Urinary bladder (tissue), 4 donors: ENCODE measurements around the gene UNC13B. TPM values are rescaled to one million over a fixed set of nuclear protein-coding genes. Genes with fewer than 3 reads are reported as not detected.
A peak's percentile ranks its signal among the peaks of the same experiment; 100 is the strongest.
"Not testable (repeated sequence)": the region's sequence is repeated elsewhere in the genome, so short reads cannot be mapped to it uniquely, and the experiment has no call there.

Experiments used
- DNase-seq: peaks from one replicate; pipeline ENCODE4 v3.0.0-alpha.2; 2015; ENCODE audit errors: extremely low spot score
- H3K27ac ChIP-seq: one replicate; pipeline ENCODE4 v1.5.1; 2013; ENCODE audit warnings: low read depth, mild to moderate bottlenecking, moderate library complexity
- H3K36me3 ChIP-seq: one replicate; pipeline ENCODE4 v1.6.1; 2013; ENCODE audit warnings: mild to moderate bottlenecking, moderate library complexity; ENCODE audit not compliant: insufficient read depth
- H3K4me1 ChIP-seq: one replicate; pipeline ENCODE4 v1.6.1; 2013; ENCODE audit warnings: mild to moderate bottlenecking, moderate library complexity; ENCODE audit not compliant: insufficient read depth
- H3K4me3 ChIP-seq: one replicate; pipeline ENCODE4 v1.5.1; 2013; ENCODE audit warnings: low read depth, low read length
- WGBS: extraction: QIAGEN DNeasy Blood & Tissue Kit; methylation state at CpG from one replicate; pipeline ENCODE4 v1.1.7; 2013; 5-methylcytosine and 5-hydroxymethylcytosine counted together
- polyA plus RNA-seq: library from polyadenylated mRNA; stranded (reverse); fragments of 200-250 nt; gene quantifications from one replicate; pipeline ENCODE4 v1.2.3, GENCODE V29; 2013
- total RNA-seq: library from RNA; depleted of rRNA; stranded (reverse); fragments of >200 nt; gene quantifications from one replicate; pipeline ENCODE4 v1.2.3, GENCODE V29; 2014
- donor health status: healthy with polysubstance abuse.
- donor health status: healthy.

UNC13B gene
- total and polyA plus RNA-seq, 2 donors: 11.3 to 11.8 TPM

DNA sequence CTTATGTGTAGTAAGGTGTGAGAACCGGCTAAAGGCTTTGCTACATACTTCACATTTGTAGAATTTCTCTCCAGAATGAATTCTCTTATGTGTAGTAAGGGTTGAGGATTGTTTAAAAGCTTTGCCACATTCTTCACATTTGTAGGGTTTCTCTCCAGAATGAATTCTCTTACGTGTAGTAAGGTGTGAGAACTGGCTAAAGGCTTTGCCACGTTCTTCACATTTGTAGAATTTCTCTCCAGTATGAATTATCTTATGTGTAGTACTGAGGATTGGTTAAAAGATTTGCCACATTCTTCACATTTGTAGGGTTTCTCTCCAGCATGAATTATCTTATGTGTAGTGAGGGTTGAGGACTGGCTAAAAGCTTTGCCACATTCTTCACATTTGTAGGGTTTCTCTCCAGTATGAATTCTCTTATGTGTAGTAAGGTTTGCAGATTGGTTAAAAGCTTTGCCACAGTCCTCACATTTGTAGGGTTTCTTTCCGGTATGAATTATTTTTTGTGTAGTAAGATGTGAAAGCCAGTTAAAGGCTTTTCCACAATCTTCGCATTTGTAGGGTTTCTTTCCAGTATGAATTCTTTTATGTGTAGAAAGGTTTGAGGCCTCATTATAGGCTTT, 13.8 kb upstream of the UNC13B start:
- H3K36me3 ChIP-seq, H3K4me1 ChIP-seq, H3K4me3 ChIP-seq, H3K27ac ChIP-seq, DNase-seq: not testable (repeated sequence)
- 78% methylated on average over 5 of the region's 5 CpGs for WGBS

- no peak for DNase-seq
- Histone ChIP-seq H3K27ac (no peak overlapping the region), H3K4me3 (no peak overlapping the region), H3K36me3 (no peaks in the 10 kb centered on the region), H3K4me1 (no peaks in the 10 kb centered on the region)
- WGBS: 86% methylated on average over 9 of the region's 9 CpGs
These were observed 8.9 kb upstream of the UNC13B start for GRCh38 chr9:35152926-35153325.

GRCh38 chr9:35156781-35157180, 5.0 kb upstream of the UNC13B start:
- H3K4me3 ChIP-seq: no peak overlapping the region
- no peaks in the 10 kb centered on the region for H3K4me1 ChIP-seq
- H3K27ac ChIP-seq: no peak overlapping the region
- DNase-seq: no peak
- no peaks in the 10 kb centered on the region for H3K36me3 ChIP-seq

- not testable (repeated sequence) for H3K4me1 ChIP-seq, DNase-seq, H3K27ac ChIP-seq, H3K36me3 ChIP-seq, H3K4me3 ChIP-seq
- 51% methylated on average over 6 of the region's 6 CpGs for whole genome bisulfite sequencing
These were observed 4.0 kb upstream of the UNC13B start for GRCh38 chr9:35157836-35158235.

- DNase-seq: no peak
- WGBS: 90% methylated on average over 10 of the region's 10 CpGs
- H3K36me3 ChIP-seq: no peaks in the 10 kb centered on the region
- H3K4me3 ChIP-seq: no peak overlapping the region
- H3K27ac ChIP-seq: no peak overlapping the region
- no peaks in the 10 kb centered on the region for H3K4me1 ChIP-seq
These were observed 3.1 kb upstream of the UNC13B start for GRCh38 chr9:35158501-35159280.

- no peak for DNase-seq
- Histone ChIP-seq H3K27ac (peak overlapping the region; percentile 90), H3K4me1 (no peaks in the 10 kb centered on the region), H3K4me3 (peak overlapping the region; percentile 85), H3K36me3 (no peaks in the 10 kb centered on the region)
- 26% methylated on average over 11 of the region's 11 CpGs for WGBS
These were observed 951 bp downstream of the UNC13B start for GRCh38 chr9:35162605-35163315.

- Histone ChIP-seq H3K27ac (no peak overlapping the region), H3K4me3 (no peak overlapping the region), H3K4me1 (no peaks in the 10 kb centered on the region), H3K36me3 (no peaks in the 10 kb centered on the region)
- DNase-seq: no peak
- WGBS: 82% methylated on average over 3 of the region's 3 CpGs
These were observed 1.6 kb downstream of the UNC13B start for GRCh38 chr9:35163413-35163812.

- 70% methylated on average over 3 of the region's 3 CpGs for WGBS
- no peak overlapping the region for H3K27ac ChIP-seq
- H3K36me3 ChIP-seq: peaks cover 2% of the 10 kb centered on the region
- no peaks in the 10 kb centered on the region for H3K4me1 ChIP-seq
- no peak overlapping the region for H3K4me3 ChIP-seq
- DNase-seq: no peak
These were observed 2.9 kb downstream of the UNC13B start for GRCh38 chr9:35164711-35165110.

DNA sequence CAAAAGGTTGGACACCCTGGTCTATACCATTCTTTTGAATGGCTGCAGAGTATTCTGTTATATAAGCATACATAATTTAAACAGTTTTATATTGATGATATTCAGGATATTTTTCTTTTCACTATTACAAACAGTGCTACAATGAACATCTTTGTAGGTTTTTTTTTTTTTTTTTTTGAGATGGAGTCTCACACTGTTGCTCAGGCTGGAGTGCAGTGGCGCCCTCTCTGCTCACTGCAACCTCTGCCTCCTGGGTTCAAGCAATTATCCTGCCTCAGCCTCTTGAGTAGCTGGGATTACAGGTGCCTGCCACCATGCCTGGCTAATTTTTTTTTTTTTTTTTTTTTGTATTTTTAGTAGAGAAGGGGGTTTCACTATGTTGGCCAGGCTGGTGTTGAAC, 5.6 kb downstream of the UNC13B start:
- WGBS: 91% methylated on average over 1 of the region's 1 CpG
- not testable (repeated sequence) for DNase-seq, H3K27ac ChIP-seq, H3K36me3 ChIP-seq, H3K4me1 ChIP-seq, H3K4me3 ChIP-seq

DNA sequence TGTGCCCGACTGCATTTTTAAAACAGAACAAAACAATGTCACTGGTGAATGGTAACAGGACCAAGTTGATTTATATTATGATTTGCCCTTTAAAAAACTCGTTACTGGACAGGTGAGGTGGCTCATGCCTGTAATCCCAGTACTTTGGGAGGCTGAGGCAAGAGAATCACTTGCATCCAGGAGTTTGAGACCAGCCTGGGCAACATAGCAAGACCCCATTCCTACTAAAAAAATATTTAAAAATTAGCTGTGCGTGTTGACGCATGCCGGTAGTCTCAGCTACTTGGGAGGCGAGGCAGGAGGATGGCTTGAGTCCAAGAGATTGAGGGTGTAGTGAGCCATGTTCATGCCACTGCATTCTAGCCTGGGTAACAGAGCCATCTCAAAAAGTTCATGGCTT, 7.2 kb downstream of the UNC13B start:
- 92% methylated on average over 6 of the region's 6 CpGs for WGBS
- H3K4me1 ChIP-seq: no peaks in the 10 kb centered on the region
- H3K27ac ChIP-seq: no peak overlapping the region
- peaks cover 2% of the 10 kb centered on the region for H3K36me3 ChIP-seq
- H3K4me3 ChIP-seq: no peak overlapping the region
- no peak for DNase-seq

GRCh38 chr9:35172878-35173277, 11.1 kb downstream of the UNC13B start:
- peaks cover 2% of the 10 kb centered on the region for H3K36me3 ChIP-seq
- no peak for DNase-seq
- 68% methylated on average over 2 of the region's 2 CpGs for WGBS

GRCh38 chr9:35177520-35177919, 15.7 kb downstream of the UNC13B start:
- DNase-seq: no peak
- no peaks in the 10 kb centered on the region for H3K4me1 ChIP-seq
- H3K27ac ChIP-seq: no peak overlapping the region
- no peak overlapping the region for H3K4me3 ChIP-seq
- no peaks in the 10 kb centered on the region for H3K36me3 ChIP-seq

More at GRCh38 chr9:35172878-35173277, 11.1 kb downstream of the UNC13B start:
- no peak overlapping the region for H3K27ac ChIP-seq
- H3K4me3 ChIP-seq: no peak overlapping the region
- H3K4me1 ChIP-seq: no peaks in the 10 kb centered on the region

GRCh38 chr9:35179347-35180280, 17.8 kb downstream of the UNC13B start:
- Histone ChIP-seq H3K27ac (no peak overlapping the region), H3K4me3 (no peak overlapping the region), H3K4me1 (no peaks in the 10 kb centered on the region), H3K36me3 (no peaks in the 10 kb centered on the region)
- no peak for DNase-seq
- 83% methylated on average over 4 of the region's 4 CpGs for WGBS
